Measurements from ENCODE around the gene PPP2R3A. TPM values are rescaled to one million over a fixed set of nuclear protein-coding genes. Genes with fewer than 3 reads are reported as not detected.
A peak's percentile ranks its signal among the peaks of the same experiment; 100 is the strongest.

PPP2R3A gene
- total RNA-seq, 1 donor from 2014 or later = 19.2 TPM

- H3K9me3 Mint-ChIP-seq (ENCODE audit: unreplicated experiment) = no peaks in the 10 kb centered on the region
- H3K27ac Mint-ChIP-seq (ENCODE audit: unreplicated experiment) = no peak overlapping the region
- TF ChIP-seq CTCF (IDR thresholded peaks at IDR 0.05) = no peak
- H3K36me3 Mint-ChIP-seq (ENCODE audit: unreplicated experiment) = peaks cover 1% of the 10 kb centered on the region
- H3K4me3 Mint-ChIP-seq (ENCODE audit: unreplicated experiment) = no peak overlapping the region
- no peaks in the 10 kb centered on the region for H3K27me3 Mint-ChIP-seq (ENCODE audit: unreplicated experiment)
- H3K4me1 Mint-ChIP-seq (ENCODE audit: unreplicated experiment) = no peaks in the 10 kb centered on the region
- DNase-seq (ENCODE audit: extremely low spot score, unreplicated experiment) = no peak
These were observed 168.6 kb downstream of the PPP2R3A start for GRCh38 chr3:136134091-136134490.

- Mint-ChIP-seq H3K27me3 (ENCODE audit: unreplicated experiment) (no peaks in the 10 kb centered on the region), H3K27ac (ENCODE audit: unreplicated experiment) (no peak overlapping the region), H3K4me1 (ENCODE audit: unreplicated experiment) (no peaks in the 10 kb centered on the region), H3K4me3 (ENCODE audit: unreplicated experiment) (no peak overlapping the region), H3K9me3 (ENCODE audit: unreplicated experiment) (no peaks in the 10 kb centered on the region), H3K36me3 (ENCODE audit: unreplicated experiment) (peaks cover 1% of the 10 kb centered on the region)
- TF ChIP-seq CTCF (IDR thresholded peaks at IDR 0.05) = no peak
- DNase-seq (ENCODE audit: extremely low spot score, unreplicated experiment) = no peak
These were observed 169.7 kb downstream of the PPP2R3A start for GRCh38 chr3:136135039-136135802.

GRCh38 chr3:136136454-136136853, 170.9 kb downstream of the PPP2R3A start:
- Mint-ChIP-seq H3K4me3 (ENCODE audit: unreplicated experiment) (no peak overlapping the region), H3K9me3 (ENCODE audit: unreplicated experiment) (no peaks in the 10 kb centered on the region), H3K27me3 (ENCODE audit: unreplicated experiment) (no peaks in the 10 kb centered on the region), H3K36me3 (ENCODE audit: unreplicated experiment) (no peaks in the 10 kb centered on the region), H3K4me1 (ENCODE audit: unreplicated experiment) (peaks cover 5% of the 10 kb centered on the region), H3K27ac (ENCODE audit: unreplicated experiment) (no peak overlapping the region)
- no peak for DNase-seq (ENCODE audit: extremely low spot score, unreplicated experiment)
- TF ChIP-seq CTCF (IDR thresholded peaks at IDR 0.05) = no peak

- H3K4me1 Mint-ChIP-seq (ENCODE audit: unreplicated experiment) = peaks cover 22% of the 10 kb centered on the region
These were observed 175.8 kb downstream of the PPP2R3A start for GRCh38 chr3:136141291-136141785.

More at GRCh38 chr3:136141291-136141785, 175.8 kb downstream of the PPP2R3A start:
- Mint-ChIP-seq H3K27me3 (ENCODE audit: unreplicated experiment) (no peaks in the 10 kb centered on the region), H3K9me3 (ENCODE audit: unreplicated experiment) (no peaks in the 10 kb centered on the region), H3K4me3 (ENCODE audit: unreplicated experiment) (no peak overlapping the region), H3K27ac (ENCODE audit: unreplicated experiment) (peak overlapping the region; percentile 73), H3K36me3 (ENCODE audit: unreplicated experiment) (peaks cover 7% of the 10 kb centered on the region)
- TF ChIP-seq CTCF (IDR thresholded peaks at IDR 0.05) = no peak
- DNase-seq (ENCODE audit: extremely low spot score, unreplicated experiment) = no peak

Data from osteocyte (in vitro differentiated cells).